Spleen (tissue), 7 donors: ENCODE data around the gene TMBIM4.

ENCODE experiments used
- CTCF ChIP-seq, 11 experiments: fragments of 200-600 bp in 7 of 11; fragments of 450-650 bp in 4 of 11; sonication (generic) in 4 of 11; IDR thresholded peaks in 8 of 11; conservative IDR thresholded peaks in 3 of 11; 1 replicate in 7 of 11; 2 replicates in 4 of 11; pipeline versions ENCODE4 v1.4.0 to v1.8.0; 2016 to 2021; ENCODE audit warnings: antibody characterized with exemption in 11 of 11, inconsistent platforms in 4 of 11, mild to moderate bottlenecking in 1 of 11
- POLR2AphosphoS5 ChIP-seq, 3 donors: sonication (generic); formaldehyde crosslinking; IDR thresholded peaks; one replicate each; pipeline ENCODE4 v1.5.1; 2017; ENCODE audit warnings: antibody characterized with exemption in 3 of 3
- donor health status: DM: no; HTN: no; CAD: no; lungs with moderate emphysema.
- donor health status: DM: no; HTN: no; CAD: no.
- donor health status: DM: no; HTN: no; CAD: no.

- TF ChIP-seq CTCF (IDR thresholded peaks at IDR 0.05 in 8 of 11, conservative IDR thresholded peaks at IDR 0.05 in 3 of 11) (no peak), POLR2AphosphoS5 (IDR thresholded peaks at IDR 0.05) (no peak)
These were observed 27.0 kb downstream of the TMBIM4 start for GRCh38 chr12:66142826-66143225.
